IMR-90 (cell line): Measurements from ENCODE around the gene OR4K2.
"Not testable (repeated sequence)": the region's sequence is repeated elsewhere in the genome, so short reads cannot be mapped to it uniquely, and the experiment has no call there.

ENCODE experiments used
- BHLHE40 ChIP-seq: fragments of 150-350 bp; IDR thresholded peaks from 2 replicates; pipeline ENCODE4 v1.6.1; 2016; ENCODE audit warnings: mild to moderate bottlenecking, low read depth, low read length
- CTCF ChIP-seq: conservative IDR thresholded peaks from 2 replicates; pipeline ENCODE4 v1.5.1; 2012; ENCODE audit warnings: mild to moderate bottlenecking, low read depth, low read length, improper control_type of control experiment
- MAFK ChIP-seq: IDR thresholded peaks from 2 replicates; pipeline ENCODE4 v1.6.1; 2012; ENCODE audit warnings: low read depth, low read length, improper control_type of control experiment
- MXI1 ChIP-seq: IDR thresholded peaks from 2 replicates; pipeline ENCODE4 v1.6.1; 2012; ENCODE audit warnings: low read depth, mild to moderate bottlenecking, low read length, moderate library complexity, borderline replicate concordance
- POLR2A ChIP-seq: IDR thresholded peaks from 2 replicates; pipeline ENCODE4 v1.6.1; 2012; ENCODE audit warnings: mild to moderate bottlenecking, low read depth, low read length
- RCOR1 ChIP-seq: IDR thresholded peaks from 2 replicates; pipeline ENCODE4 v1.6.1; 2012; ENCODE audit warnings: mild to moderate bottlenecking, low read length, improper control_type of control experiment; ENCODE audit not compliant: insufficient replicate concordance

- not testable (repeated sequence) for TF ChIP-seq CTCF, MXI1, MAFK, POLR2A, BHLHE40, RCOR1
These were observed 8.8 kb upstream of the OR4K2 start for GRCh38 chr14:19866061-19866669.
